GM21515 (cell line): Measurements from ENCODE around the gene MYO10.

ENCODE experiments used
- ATAC-seq: cut with Tn5 transposase; IDR thresholded peaks from one replicate; pipeline ENCODE4 v1.9.1; 2021; ENCODE audit not compliant: unreplicated experiment

Gene MYO10

GRCh38 chr5:16644301-16644889 lies 291.7 kb downstream of the MYO10 start:
- no peak for ATAC-seq

GRCh38 chr5:16642867-16643266 lies 293.2 kb downstream of the MYO10 start:
- ATAC-seq = no peak

GRCh38 chr5:16639206-16639605 lies 296.9 kb downstream of the MYO10 start:
- no peak for ATAC-seq

GRCh38 chr5:16628376-16628775 lies 307.7 kb downstream of the MYO10 start:
- no peak for ATAC-seq

- ATAC-seq = peak; percentile 53
These were observed 309.3 kb downstream of the MYO10 start for GRCh38 chr5:16626696-16627264.

- ATAC-seq = no peak
These were observed 311.0 kb downstream of the MYO10 start for GRCh38 chr5:16625096-16625495.

- no peak for ATAC-seq
These were observed 317.0 kb downstream of the MYO10 start for GRCh38 chr5:16619136-16619535.

- no peak for ATAC-seq
These were observed 317.8 kb downstream of the MYO10 start for GRCh38 chr5:16618138-16618897.

- ATAC-seq = no peak
These were observed 318.7 kb downstream of the MYO10 start for GRCh38 chr5:16617274-16617968.

- ATAC-seq = peak; percentile 56
These were observed 319.4 kb downstream of the MYO10 start, which contains the start of gene RETREG1 for GRCh38 chr5:16616536-16617273. Gene RETREG1, minus strand, starts transcription at chr5:16616997. Its CDS starts 26 bp downstream, at chr5:16616971.

GRCh38 chr5:16615741-16616535 lies 320.1 kb downstream of the MYO10 start:
- no peak for ATAC-seq

GRCh38 chr5:16612007-16612406 lies 324.1 kb downstream of the MYO10 start:
- ATAC-seq = no peak
